K562 (cell line): ENCODE data around the gene DNM1.

Source experiments
- NFIC ChIP-seq: fragments of 450-650 bp; IDR thresholded peaks from 2 replicates; pipeline ENCODE4 v1.6.1; 2017; ENCODE audit warnings: mild to moderate bottlenecking, inconsistent platforms
- ZNF12 ChIP-seq: sonication (generic); formaldehyde crosslinking; IDR thresholded peaks from 2 replicates; pipeline ENCODE4 v1.4.0; 2020; ENCODE audit warnings: mild to moderate bottlenecking, missing genetic modification reagents

- TF ChIP-seq ZNF12 (CRISPR knock-in tag) = no peak
- TF ChIP-seq NFIC = no peak
Measured at GRCh38 chr9:128253991-128254346, 50.8 kb downstream of the DNM1 start.
